ENCODE measurements around the gene DOK6.

DNA sequence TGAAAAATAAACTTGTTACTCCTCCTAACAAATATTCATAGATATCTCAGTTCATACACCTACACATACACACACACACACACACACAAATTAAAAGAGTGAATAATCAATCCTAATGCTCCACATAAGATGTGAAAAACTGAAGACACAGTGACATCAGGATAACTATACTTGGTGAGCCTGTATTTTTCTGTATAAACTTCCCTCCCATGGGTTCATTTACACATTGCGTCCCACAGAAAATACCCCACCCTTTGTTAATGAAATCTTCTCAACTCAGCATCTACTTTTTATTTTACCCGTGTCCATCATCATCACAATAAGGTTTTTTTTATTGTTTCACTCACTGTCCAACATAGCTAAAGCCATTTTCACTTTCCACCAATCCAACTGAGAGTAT lies 486.6 kb downstream of the DOK6 start:
- TF ChIP-seq POLR2AphosphoS5 (IDR thresholded peaks at IDR 0.05; ENCODE audit: borderline replicate concordance, low read depth, low read length) (no peak), EZH2 (IDR thresholded peaks at IDR 0.05) (no peak)
